ENCODE results near the gene RAB34. TPM values are rescaled to one million over a fixed set of nuclear protein-coding genes. Genes with fewer than 3 reads are reported as not detected.

RAB34 gene
- total and polyA plus RNA-seq, 9 of the 15 experiments (the other 6 are each of a cell fraction or from before 2014, with no cell fraction given), result 0.07 to 3.8 (median 0.46) TPM; not detected in 1

GRCh38 chr17:28725660-28726225 lies 8.1 kb upstream of the RAB34 start (continued):
- TF ChIP-seq KAT7 (CRISPR knock-in tag; IDR thresholded peaks at IDR 0.05; ENCODE audit: borderline replicate concordance) (0 out of 2 replicates have a peak, but pooled peaks have one; percentile 19), ETS1 (conservative IDR thresholded peaks at IDR 0.05; ENCODE audit: control insufficient read depth, low read depth, low read length) (peak; percentile 90; the same call in 1 of the 2 replicates), MTA3 (IDR thresholded peaks at IDR 0.05; ENCODE audit: borderline replicate concordance) (peak; percentile 82), CTBP1 (IDR thresholded peaks at IDR 0.05; ENCODE audit: borderline replicate concordance) (peak; percentile 77), ZNF778 (CRISPR knock-in tag; IDR thresholded peaks at IDR 0.05) (no peak), NR4A1 (CRISPR knock-in tag; IDR thresholded peaks at IDR 0.05) (no peak; the same call in 1 of the 2 replicates), NR4A1 (tag; IDR thresholded peaks at IDR 0.05) (peak; percentile 80), ERF (CRISPR knock-in tag; IDR thresholded peaks at IDR 0.05) (peak; percentile 96), TFAP4 (CRISPR knock-in tag; IDR thresholded peaks at IDR 0.05; ENCODE audit: borderline replicate concordance) (peak; percentile 68), FOXM1 (IDR thresholded peaks at IDR 0.05; ENCODE audit: low read depth) (no peak), FOXM1 (CRISPR knock-in tag; IDR thresholded peaks at IDR 0.05; ENCODE audit: low read depth) (peak; percentile 92), HBP1 (CRISPR knock-in tag; IDR thresholded peaks at IDR 0.05) (peak; percentile 46; the same call in 1 of the 2 replicates), CSDE1 (IDR thresholded peaks at IDR 0.05) (no peak), ZNF511 (CRISPR knock-in tag; IDR thresholded peaks at IDR 0.05) (no peak), CC2D1A (IDR thresholded peaks at IDR 0.05) (peak; percentile 76), SRF (CRISPR knock-in tag; IDR thresholded peaks at IDR 0.05) (0 out of 4 replicates have a peak, but pooled peaks of 1 of the 2 experiments have one; percentile 30)
- TF ChIP-seq, protein P1, sequence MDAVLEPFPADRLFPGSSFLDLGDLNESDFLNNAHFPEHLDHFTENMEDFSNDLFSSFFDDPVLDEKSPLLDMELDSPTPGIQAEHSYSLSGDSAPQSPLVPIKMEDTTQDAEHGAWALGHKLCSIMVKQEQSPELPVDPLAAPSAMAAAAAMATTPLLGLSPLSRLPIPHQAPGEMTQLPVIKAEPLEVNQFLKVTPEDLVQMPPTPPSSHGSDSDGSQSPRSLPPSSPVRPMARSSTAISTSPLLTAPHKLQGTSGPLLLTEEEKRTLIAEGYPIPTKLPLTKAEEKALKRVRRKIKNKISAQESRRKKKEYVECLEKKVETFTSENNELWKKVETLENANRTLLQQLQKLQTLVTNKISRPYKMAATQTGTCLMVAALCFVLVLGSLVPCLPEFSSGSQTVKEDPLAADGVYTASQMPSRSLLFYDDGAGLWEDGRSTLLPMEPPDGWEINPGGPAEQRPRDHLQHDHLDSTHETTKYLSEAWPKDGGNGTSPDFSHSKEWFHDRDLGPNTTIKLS (IDR thresholded peaks at IDR 0.05; ENCODE audit: borderline replicate concordance, low read depth), result peak; percentile 83
- TF ChIP-seq, protein P2, sequence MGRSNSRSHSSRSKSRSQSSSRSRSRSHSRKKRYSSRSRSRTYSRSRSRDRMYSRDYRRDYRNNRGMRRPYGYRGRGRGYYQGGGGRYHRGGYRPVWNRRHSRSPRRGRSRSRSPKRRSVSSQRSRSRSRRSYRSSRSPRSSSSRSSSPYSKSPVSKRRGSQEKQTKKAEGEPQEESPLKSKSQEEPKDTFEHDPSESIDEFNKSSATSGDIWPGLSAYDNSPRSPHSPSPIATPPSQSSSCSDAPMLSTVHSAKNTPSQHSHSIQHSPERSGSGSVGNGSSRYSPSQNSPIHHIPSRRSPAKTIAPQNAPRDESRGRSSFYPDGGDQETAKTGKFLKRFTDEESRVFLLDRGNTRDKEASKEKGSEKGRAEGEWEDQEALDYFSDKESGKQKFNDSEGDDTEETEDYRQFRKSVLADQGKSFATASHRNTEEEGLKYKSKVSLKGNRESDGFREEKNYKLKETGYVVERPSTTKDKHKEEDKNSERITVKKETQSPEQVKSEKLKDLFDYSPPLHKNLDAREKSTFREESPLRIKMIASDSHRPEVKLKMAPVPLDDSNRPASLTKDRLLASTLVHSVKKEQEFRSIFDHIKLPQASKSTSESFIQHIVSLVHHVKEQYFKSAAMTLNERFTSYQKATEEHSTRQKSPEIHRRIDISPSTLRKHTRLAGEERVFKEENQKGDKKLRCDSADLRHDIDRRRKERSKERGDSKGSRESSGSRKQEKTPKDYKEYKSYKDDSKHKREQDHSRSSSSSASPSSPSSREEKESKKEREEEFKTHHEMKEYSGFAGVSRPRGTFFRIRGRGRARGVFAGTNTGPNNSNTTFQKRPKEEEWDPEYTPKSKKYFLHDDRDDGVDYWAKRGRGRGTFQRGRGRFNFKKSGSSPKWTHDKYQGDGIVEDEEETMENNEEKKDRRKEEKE (IDR thresholded peaks at IDR 0.05; ENCODE audit: borderline replicate concordance in 1 of 2, control insufficient read depth in 1 of 2, low read depth in 2 of 2, low read length in 1 of 2), result no peak
